SU-DHL-6 (cell line): ENCODE measurements around the gene FBXO44.

Source experiments
- H2AFZ ChIP-seq: fragments of 200-600 bp; sonication (generic); 2 replicates; pipeline ENCODE4 v1.6.1; 2014; ENCODE audit warnings: low read depth, mild to moderate bottlenecking, moderate library complexity, mixed read lengths, antibody characterized with exemption, low read length; ENCODE audit not compliant: severe bottlenecking
- H3F3A ChIP-seq: fragments of 200-600 bp; shearing (Covaris generic); 2 replicates; pipeline ENCODE4 v1.6.0; 2016; ENCODE audit warnings: antibody characterized with exemption, mild to moderate bottlenecking; ENCODE audit not compliant: insufficient read depth
- H3K27ac ChIP-seq: fragments of 200-600 bp; sonication (generic); 2 replicates; pipeline ENCODE4 v1.5.1; 2016; ENCODE audit warnings: low read depth, mild to moderate bottlenecking, low read length, moderate library complexity, mixed read lengths
- H3K27me3 ChIP-seq: fragments of 200-600 bp; sonication (generic), shearing (Covaris generic); 2 replicates; pipeline ENCODE4 v1.6.0; 2014; ENCODE audit warnings: mild to moderate bottlenecking, low read length
- H3K36me3 ChIP-seq: fragments of 200-600 bp; sonication (generic); 2 replicates; pipeline ENCODE4 v1.6.1; 2014; ENCODE audit warnings: mild to moderate bottlenecking, low read length, mixed read lengths
- H3K4me2 ChIP-seq: fragments of 300-600, 200-600 bp; shearing (Covaris generic), sonication (generic); 2 replicates; pipeline ENCODE4 v1.6.0; 2014; ENCODE audit warnings: low read length, low read depth, mild to moderate bottlenecking; ENCODE audit not compliant: poor library complexity, severe bottlenecking
- H3K4me3 ChIP-seq: fragments of 200-600 bp; sonication (generic); 2 replicates; pipeline ENCODE4 v1.5.1; 2014; ENCODE audit warnings: antibody characterized with exemption, low read length, mild to moderate bottlenecking, mixed read lengths; ENCODE audit not compliant: insufficient read depth, poor library complexity, severe bottlenecking
- H3K79me2 ChIP-seq: fragments of 200-600 bp; sonication (generic); 2 replicates; pipeline ENCODE4 v1.6.1; 2014; ENCODE audit warnings: mild to moderate bottlenecking, low read length, moderate library complexity; ENCODE audit not compliant: insufficient read depth
- H3K9ac ChIP-seq: fragments of 200-600 bp; sonication (generic); 2 replicates; pipeline ENCODE4 v1.7.0; 2014; ENCODE audit warnings: mild to moderate bottlenecking, low read length
- H3K9me2 ChIP-seq: fragments of 200-600 bp; sonication (generic); replicated peaks from 2 replicates; pipeline ENCODE4 v1.6.1; 2014; ENCODE audit warnings: low read length; ENCODE audit not compliant: insufficient read depth
- H3K9me3 ChIP-seq: fragments of 200-600 bp; sonication (generic); 2 replicates; pipeline ENCODE4 v1.6.1; 2014; ENCODE audit warnings: low read length, mixed read lengths; ENCODE audit not compliant: insufficient read depth
- H4K20me1 ChIP-seq: fragments of 200-600 bp; sonication (generic); 2 replicates; pipeline ENCODE4 v1.6.1; 2014; ENCODE audit warnings: low read depth, mild to moderate bottlenecking, antibody characterized with exemption, low read length, moderate library complexity, mixed read lengths
- CTCF ChIP-seq: fragments of 200-600 bp; sonication (generic); IDR thresholded peaks from one replicate; pipeline ENCODE4 v1.5.1; 2017; ENCODE audit warnings: antibody characterized with exemption, mild to moderate bottlenecking, low read length, moderate library complexity; ENCODE audit not compliant: insufficient read depth, poor library complexity, severe bottlenecking
- EZH2phosphoT487 ChIP-seq: fragments of 200-600 bp; sonication (generic), shearing (Covaris generic); conservative IDR thresholded peaks from 2 replicates; pipeline ENCODE4 v1.6.1; 2018; ENCODE audit warnings: mild to moderate bottlenecking, antibody characterized with exemption, low read length, moderate library complexity, mixed read lengths

The FBXO44 gene

GRCh38 chr1:11671205-11671543, 16.5 kb downstream of the FBXO44 start:
- Histone ChIP-seq H3K79me2 (no peaks in the 10 kb centered on the region), H4K20me1 (no peaks in the 10 kb centered on the region), H3K9me3 (no peaks in the 10 kb centered on the region), H3K27me3 (no peaks in the 10 kb centered on the region), H2AFZ (no peak overlapping the region), H3K36me3 (no peaks in the 10 kb centered on the region), H3K4me2 (no peak overlapping the region), H3K4me3 (no peak overlapping the region), H3F3A (no peaks in the 10 kb centered on the region), H3K9ac (no peak overlapping the region), H3K27ac (no peak overlapping the region), H3K9me2 (no peaks in the 10 kb centered on the region)
- TF ChIP-seq CTCF (no peak), EZH2phosphoT487 (no peak)

GRCh38 chr1:11671544-11672286, 17.0 kb downstream of the FBXO44 start:
- Histone ChIP-seq H3K4me3 (no peak overlapping the region), H3K27ac (no peak overlapping the region), H3K4me2 (no peak overlapping the region), H2AFZ (no peak overlapping the region), H3K9ac (no peak overlapping the region), H4K20me1 (no peaks in the 10 kb centered on the region), H3K9me2 (no peaks in the 10 kb centered on the region), H3K79me2 (no peaks in the 10 kb centered on the region), H3K9me3 (no peaks in the 10 kb centered on the region), H3K27me3 (no peaks in the 10 kb centered on the region), H3F3A (no peaks in the 10 kb centered on the region), H3K36me3 (no peaks in the 10 kb centered on the region)
- no peak for TF ChIP-seq CTCF
- no peak for TF ChIP-seq EZH2phosphoT487

GRCh38 chr1:11673089-11673769, 18.6 kb downstream of the FBXO44 start:
- Histone ChIP-seq H3K4me2 (no peak overlapping the region), H3K79me2 (no peaks in the 10 kb centered on the region), H3F3A (no peaks in the 10 kb centered on the region), H3K36me3 (no peaks in the 10 kb centered on the region), H3K27ac (no peak overlapping the region), H4K20me1 (no peaks in the 10 kb centered on the region), H2AFZ (no peak overlapping the region), H3K27me3 (no peaks in the 10 kb centered on the region), H3K9ac (no peak overlapping the region), H3K9me2 (no peaks in the 10 kb centered on the region), H3K4me3 (no peak overlapping the region), H3K9me3 (no peaks in the 10 kb centered on the region)
- TF ChIP-seq EZH2phosphoT487, result no peak

- Histone ChIP-seq H3K36me3 (no peaks in the 10 kb centered on the region), H4K20me1 (no peaks in the 10 kb centered on the region), H2AFZ (no peak overlapping the region), H3K9ac (no peak overlapping the region), H3K9me2 (no peaks in the 10 kb centered on the region), H3F3A (no peaks in the 10 kb centered on the region), H3K79me2 (no peaks in the 10 kb centered on the region), H3K4me2 (no peak overlapping the region), H3K27me3 (no peaks in the 10 kb centered on the region), H3K27ac (no peak overlapping the region), H3K9me3 (no peaks in the 10 kb centered on the region), H3K4me3 (no peak overlapping the region)
- TF ChIP-seq EZH2phosphoT487, result no peak
- TF ChIP-seq CTCF, result no peak
Observed at GRCh38 chr1:11674488-11674887, 19.8 kb downstream of the FBXO44 start.
